Measurements from ENCODE around the gene HOXA11.
A peak's percentile ranks its signal among the peaks of the same experiment; 100 is the strongest.

The HOXA11 gene

DNA sequence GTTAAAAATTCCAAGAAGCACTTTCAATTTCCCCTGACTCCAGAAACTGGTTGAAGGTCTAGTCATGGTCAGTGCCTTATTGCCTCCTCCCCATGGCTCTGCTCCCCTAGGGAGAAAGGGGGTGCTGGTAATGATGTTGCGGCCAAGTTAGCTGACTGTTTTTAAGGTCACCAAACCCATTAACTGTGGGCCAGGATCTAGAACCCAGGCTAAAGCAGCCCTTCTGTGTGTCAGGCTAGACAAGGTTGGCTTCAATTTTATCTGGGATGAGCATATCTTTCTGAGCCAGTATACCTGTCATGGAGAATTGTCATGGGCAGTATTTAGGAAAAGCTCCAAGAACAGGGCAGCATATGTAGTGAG is 26.0 kb upstream of the HOXA11 start:
- no peak for TF ChIP-seq CTCF (IDR thresholded peaks at IDR 0.05)
- no peaks in the 10 kb centered on the region for H3K4me1 ChIP-seq
- no peak overlapping the region for H2AFZ ChIP-seq
- H3K36me3 ChIP-seq (ENCODE audit: control insufficient read depth, insufficient read depth, low read length), result no peaks in the 10 kb centered on the region
- H3K4me3 ChIP-seq (ENCODE audit: low read depth, low read length), result no peak overlapping the region
- no peaks in the 10 kb centered on the region for H3K9me3 ChIP-seq (ENCODE audit: control insufficient read depth, low read length)
- H3K79me2 ChIP-seq, result no peaks in the 10 kb centered on the region
- no peak overlapping the region for H3K27ac ChIP-seq
- no peak overlapping the region for H3K4me2 ChIP-seq (ENCODE audit: low read length)
- peaks cover 36% of the 10 kb centered on the region for H3K27me3 ChIP-seq (ENCODE audit: control insufficient read depth, insufficient read depth, low read length)
- no peak overlapping the region for H3K9ac ChIP-seq

GRCh38 chr7:27210441-27211083 is 25.5 kb upstream of the HOXA11 start:
- Histone ChIP-seq H3K4me2 (ENCODE audit: low read length) (no peak overlapping the region), H3K36me3 (ENCODE audit: control insufficient read depth, insufficient read depth, low read length) (no peaks in the 10 kb centered on the region), H3K79me2 (no peaks in the 10 kb centered on the region), H2AFZ (peak overlapping the region; percentile 64), H3K4me3 (ENCODE audit: low read depth, low read length) (no peak overlapping the region), H3K27me3 (ENCODE audit: control insufficient read depth, insufficient read depth, low read length) (peaks cover 41% of the 10 kb centered on the region), H3K4me1 (no peaks in the 10 kb centered on the region), H3K9ac (no peak overlapping the region), H3K9me3 (ENCODE audit: control insufficient read depth, low read length) (no peaks in the 10 kb centered on the region), H3K27ac (no peak overlapping the region)
- peak; percentile 62 for TF ChIP-seq CTCF (IDR thresholded peaks at IDR 0.05)

- no peak overlapping the region for H3K9ac ChIP-seq
- H3K9me3 ChIP-seq (ENCODE audit: control insufficient read depth, low read length), result no peaks in the 10 kb centered on the region
- no peaks in the 10 kb centered on the region for H3K36me3 ChIP-seq (ENCODE audit: control insufficient read depth, insufficient read depth, low read length)
- peaks cover 46% of the 10 kb centered on the region for H3K27me3 ChIP-seq (ENCODE audit: control insufficient read depth, insufficient read depth, low read length)
- no peaks in the 10 kb centered on the region for H3K79me2 ChIP-seq
- no peak overlapping the region for H3K4me3 ChIP-seq (ENCODE audit: low read depth, low read length)
- H3K4me1 ChIP-seq, result no peaks in the 10 kb centered on the region
- peak overlapping the region; percentile 64 for H2AFZ ChIP-seq
- no peak for TF ChIP-seq CTCF (IDR thresholded peaks at IDR 0.05)
- no peak overlapping the region for H3K4me2 ChIP-seq (ENCODE audit: low read length)
- H3K27ac ChIP-seq, result no peak overlapping the region
Measured at GRCh38 chr7:27209933-27210440, 25.0 kb upstream of the HOXA11 start.

GRCh38 chr7:27208998-27209397 is 24.0 kb upstream of the HOXA11 start:
- no peak overlapping the region for H3K27ac ChIP-seq
- H3K79me2 ChIP-seq, result no peaks in the 10 kb centered on the region
- no peak overlapping the region for H3K4me2 ChIP-seq (ENCODE audit: low read length)
- no peak overlapping the region for H2AFZ ChIP-seq
- H3K27me3 ChIP-seq (ENCODE audit: control insufficient read depth, insufficient read depth, low read length), result peaks cover 45% of the 10 kb centered on the region
- H3K9me3 ChIP-seq (ENCODE audit: control insufficient read depth, low read length), result no peaks in the 10 kb centered on the region
- no peaks in the 10 kb centered on the region for H3K36me3 ChIP-seq (ENCODE audit: control insufficient read depth, insufficient read depth, low read length)
- no peak for TF ChIP-seq CTCF (IDR thresholded peaks at IDR 0.05)
- H3K9ac ChIP-seq, result no peak overlapping the region
- H3K4me3 ChIP-seq (ENCODE audit: low read depth, low read length), result no peak overlapping the region
- H3K4me1 ChIP-seq, result no peaks in the 10 kb centered on the region

Measured in parathyroid adenoma (tissue), 2 donors.